Vagina (tissue), 2 donors: ENCODE measurements around the gene MTUS2. TPM values are rescaled to one million over a fixed set of nuclear protein-coding genes. Genes with fewer than 3 reads are reported as not detected.

Experiments used
- DNase-seq, 2 donors: peaks; one replicate each; pipeline ENCODE4 v3.0.0-alpha.2; 2017; ENCODE audit errors: extremely low spot score in 2 of 2
- H3K27ac ChIP-seq: fragments of 200-600 bp; sonication (generic); one replicate; pipeline ENCODE4 v1.5.1; 2019
- H3K27me3 ChIP-seq: fragments of 200-600 bp; sonication (generic); one replicate; pipeline ENCODE4 v1.5.1; 2019
- H3K36me3 ChIP-seq, 2 donors: fragments of 200-600 bp; sonication (generic); one replicate each; pipeline ENCODE4 v1.5.1; 2017 to 2019
- H3K4me1 ChIP-seq: fragments of 200-600 bp; sonication (generic); one replicate; pipeline ENCODE4 v1.5.1; 2019
- H3K4me3 ChIP-seq, 2 donors: fragments of 200-600 bp; sonication (generic); 1 replicate in 1 of 2; 2 replicates in 1 of 2; pipeline ENCODE4 v1.5.1; 2016 to 2019
- H3K9me3 ChIP-seq: fragments of 200-600 bp; sonication (generic); one replicate; pipeline ENCODE4 v1.5.1; 2019
- POLR2A ChIP-seq, 2 donors: fragments of 450-650 bp; IDR thresholded peaks; one replicate each; pipeline ENCODE4 v1.6.1; 2017; ENCODE audit warnings: antibody characterized with exemption in 2 of 2, mild to moderate bottlenecking in 2 of 2, moderate library complexity in 2 of 2
- POLR2AphosphoS5 ChIP-seq, 2 donors: sonication (generic); formaldehyde crosslinking; IDR thresholded peaks; one replicate each; pipeline ENCODE4 v1.9.0; 2017; ENCODE audit warnings: antibody characterized with exemption in 2 of 2, mild to moderate bottlenecking in 2 of 2, low read depth in 1 of 2; ENCODE audit not compliant: insufficient read depth in 1 of 2
- intact Hi-C: fragments of 100-400 bp; cut with DNase I; formaldehyde crosslinking; loops from one replicate; pipeline ENCODE4 v1.15.1; 2023
- total RNA-seq: library from RNA; depleted of rRNA; stranded (reverse); fragments of >200 nt; gene quantifications from one replicate; pipeline ENCODE4 v1.2.3, GENCODE V29; 2016
- TF ChIP-seq, protein P1 (sequence below), 3 experiments: fragments of 450-650 bp in 2 of 3; fragments of 200-600 bp in 1 of 3; sonication (generic) in 1 of 3; IDR thresholded peaks; one replicate each; pipeline ENCODE4 v1.5.1; 2017 to 2019; ENCODE audit warnings: antibody characterized with exemption in 3 of 3, mild to moderate bottlenecking in 2 of 3, moderate library complexity in 2 of 3

The MTUS2 gene
- total RNA-seq, 1 donor from 2014 or later, result 0.74 TPM

DNA sequence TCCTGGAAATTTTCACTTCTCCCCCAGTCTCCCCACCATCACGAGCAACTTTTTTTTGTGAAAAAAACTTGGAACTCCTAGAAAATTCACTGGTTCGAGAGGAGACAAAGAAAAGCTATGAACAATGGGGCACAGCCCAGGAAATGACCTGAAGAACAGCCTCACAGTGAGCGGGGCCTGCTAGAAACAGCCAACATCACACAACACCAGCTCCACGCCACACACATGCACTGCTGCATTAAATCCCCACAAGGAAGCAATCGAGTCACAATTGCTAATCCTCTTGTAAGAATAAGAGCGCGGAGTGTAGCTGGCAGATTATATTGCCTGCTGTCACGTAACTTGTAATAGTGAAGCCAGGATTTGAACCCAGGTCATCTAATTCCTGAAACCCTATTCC is 726.5 kb downstream of the MTUS2 start:
- Histone ChIP-seq H3K36me3 (peaks cover 0 to 5% of the 10 kb centered on the region in 2 donors), H3K4me1 (peaks cover 13% of the 10 kb centered on the region), H3K9me3 (no peaks in the 10 kb centered on the region), H3K27ac (no peak overlapping the region), H3K27me3 (no peaks in the 10 kb centered on the region), H3K4me3 (no peak overlapping the region)
- intact Hi-C loops, result no loop called here
- no peak for TF ChIP-seq POLR2A (IDR thresholded peaks at IDR 0.05)
- no peak for TF ChIP-seq POLR2AphosphoS5 (IDR thresholded peaks at IDR 0.05; ENCODE audit: insufficient read depth in 1 of 2, low read depth in 1 of 2)
- TF ChIP-seq, protein P1, sequence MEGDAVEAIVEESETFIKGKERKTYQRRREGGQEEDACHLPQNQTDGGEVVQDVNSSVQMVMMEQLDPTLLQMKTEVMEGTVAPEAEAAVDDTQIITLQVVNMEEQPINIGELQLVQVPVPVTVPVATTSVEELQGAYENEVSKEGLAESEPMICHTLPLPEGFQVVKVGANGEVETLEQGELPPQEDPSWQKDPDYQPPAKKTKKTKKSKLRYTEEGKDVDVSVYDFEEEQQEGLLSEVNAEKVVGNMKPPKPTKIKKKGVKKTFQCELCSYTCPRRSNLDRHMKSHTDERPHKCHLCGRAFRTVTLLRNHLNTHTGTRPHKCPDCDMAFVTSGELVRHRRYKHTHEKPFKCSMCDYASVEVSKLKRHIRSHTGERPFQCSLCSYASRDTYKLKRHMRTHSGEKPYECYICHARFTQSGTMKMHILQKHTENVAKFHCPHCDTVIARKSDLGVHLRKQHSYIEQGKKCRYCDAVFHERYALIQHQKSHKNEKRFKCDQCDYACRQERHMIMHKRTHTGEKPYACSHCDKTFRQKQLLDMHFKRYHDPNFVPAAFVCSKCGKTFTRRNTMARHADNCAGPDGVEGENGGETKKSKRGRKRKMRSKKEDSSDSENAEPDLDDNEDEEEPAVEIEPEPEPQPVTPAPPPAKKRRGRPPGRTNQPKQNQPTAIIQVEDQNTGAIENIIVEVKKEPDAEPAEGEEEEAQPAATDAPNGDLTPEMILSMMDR (IDR thresholded peaks at IDR 0.05), result no peak
- DNase-seq, result no peak

GRCh38 chr13:29547153-29547552 is 727.0 kb downstream of the MTUS2 start:
- Histone ChIP-seq H3K4me3 (no peak overlapping the region), H3K27me3 (no peaks in the 10 kb centered on the region), H3K4me1 (peaks cover 13% of the 10 kb centered on the region), H3K9me3 (no peaks in the 10 kb centered on the region), H3K36me3 (peaks cover 0 to 5% of the 10 kb centered on the region in 2 donors), H3K27ac (no peak overlapping the region)
- TF ChIP-seq POLR2AphosphoS5 (IDR thresholded peaks at IDR 0.05; ENCODE audit: insufficient read depth in 1 of 2, low read depth in 1 of 2) (no peak), POLR2A (IDR thresholded peaks at IDR 0.05) (no peak)
- TF ChIP-seq, protein P1 (IDR thresholded peaks at IDR 0.05), result no peak
- no peak for DNase-seq
- intact Hi-C loops, result no loop called here

DNA sequence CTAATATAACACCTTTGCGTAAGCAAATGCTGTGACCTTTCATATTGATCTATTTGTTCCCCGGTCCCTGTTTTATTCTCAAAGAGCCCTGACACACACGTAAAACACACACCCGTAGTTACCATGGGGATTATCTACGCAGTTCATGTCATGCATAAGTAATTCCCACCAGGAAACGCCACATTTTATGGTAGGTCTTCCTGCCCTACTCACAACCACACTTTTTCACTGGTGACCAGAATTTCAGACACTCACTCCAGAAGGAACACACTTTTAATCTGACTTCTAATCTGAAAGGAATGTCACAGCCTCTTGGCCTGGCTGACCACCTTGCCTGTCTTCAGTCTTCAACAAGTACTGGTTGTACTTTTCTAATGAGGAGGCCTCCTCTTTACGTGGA is 728.6 kb downstream of the MTUS2 start:
- no peak overlapping the region for H3K4me3 ChIP-seq
- peaks cover 13% of the 10 kb centered on the region for H3K4me1 ChIP-seq
- no peak for TF ChIP-seq POLR2A (IDR thresholded peaks at IDR 0.05)
- TF ChIP-seq, protein P1 (IDR thresholded peaks at IDR 0.05), result no peak
- no peak for TF ChIP-seq POLR2AphosphoS5 (IDR thresholded peaks at IDR 0.05; ENCODE audit: insufficient read depth in 1 of 2, low read depth in 1 of 2)
- H3K27me3 ChIP-seq, result no peaks in the 10 kb centered on the region
- H3K27ac ChIP-seq, result no peak overlapping the region
- DNase-seq, result no peak
- peaks cover 0 to 16% of the 10 kb centered on the region in 2 donors for H3K36me3 ChIP-seq
- intact Hi-C loops, result no loop called here
- no peaks in the 10 kb centered on the region for H3K9me3 ChIP-seq

DNA sequence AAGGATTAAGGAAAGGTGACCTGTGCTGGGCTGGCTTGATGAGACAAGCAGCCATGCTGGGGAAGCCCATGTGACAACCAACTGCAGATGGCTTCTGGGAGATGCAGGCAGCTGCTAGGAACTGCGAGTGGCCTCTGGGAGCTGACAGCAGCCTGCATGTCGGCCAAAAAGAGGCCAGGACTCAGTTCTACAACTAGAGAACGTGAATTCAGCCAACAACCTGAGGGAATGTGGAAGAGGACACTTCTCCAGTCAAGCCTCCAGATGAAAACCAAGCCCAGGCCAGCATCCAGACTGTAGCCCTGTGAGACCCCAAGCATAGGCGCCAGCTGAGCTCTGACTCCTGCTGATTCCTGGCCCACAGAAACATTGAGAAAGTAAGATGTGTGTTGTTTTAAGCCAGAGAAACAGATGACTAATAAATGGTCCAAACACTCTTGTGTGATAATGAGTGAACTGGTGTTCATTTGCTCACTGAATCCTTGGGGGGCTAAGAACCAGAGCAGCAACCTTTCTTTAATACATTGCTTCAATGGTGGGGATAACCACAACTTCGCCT is 730.4 kb downstream of the MTUS2 start:
- intact Hi-C loops, result no loop called here
- TF ChIP-seq, protein P1 (IDR thresholded peaks at IDR 0.05), result no peak
- TF ChIP-seq POLR2A (IDR thresholded peaks at IDR 0.05) (no peak), POLR2AphosphoS5 (IDR thresholded peaks at IDR 0.05; ENCODE audit: insufficient read depth in 1 of 2, low read depth in 1 of 2) (no peak)
- H3K27me3 ChIP-seq, result no peaks in the 10 kb centered on the region
- H3K9me3 ChIP-seq, result no peaks in the 10 kb centered on the region
- no peak overlapping the region for H3K4me3 ChIP-seq
- peaks cover 13% of the 10 kb centered on the region for H3K4me1 ChIP-seq
- peaks cover 0 to 16% of the 10 kb centered on the region in 2 donors for H3K36me3 ChIP-seq
- no peak for DNase-seq
- no peak overlapping the region for H3K27ac ChIP-seq

- Histone ChIP-seq H3K4me3 (no peak overlapping the region), H3K4me1 (peaks cover 11% of the 10 kb centered on the region), H3K27ac (no peak overlapping the region), H3K27me3 (no peaks in the 10 kb centered on the region), H3K36me3 (peaks cover 0 to 16% of the 10 kb centered on the region in 2 donors), H3K9me3 (no peaks in the 10 kb centered on the region)
- TF ChIP-seq POLR2AphosphoS5 (IDR thresholded peaks at IDR 0.05; ENCODE audit: insufficient read depth in 1 of 2, low read depth in 1 of 2) (no peak), POLR2A (IDR thresholded peaks at IDR 0.05) (no peak)
- TF ChIP-seq, protein P1 (IDR thresholded peaks at IDR 0.05), result no peak
- no peak for DNase-seq
- intact Hi-C loops, result no loop called here
Measured at GRCh38 chr13:29551214-29551613, 731.1 kb downstream of the MTUS2 start.
